Fibroblast of pulmonary artery (primary cell): ENCODE results near the gene GRIN3B.

ENCODE experiments used
- DNase-seq: peaks from one replicate; pipeline ENCODE4 v3.0.0-alpha.2; 2010; ENCODE audit warnings: low read depth
- H3K4me3 ChIP-seq: replicated peaks from 2 replicates; pipeline ENCODE4 v1.5.1; 2011; ENCODE audit warnings: low read depth, mild to moderate bottlenecking, control low read depth, low read length, moderate library complexity
- TF ChIP-seq, protein P1 (sequence below): IDR thresholded peaks from 2 replicates; pipeline ENCODE4 v1.5.1; 2011; ENCODE audit warnings: mild to moderate bottlenecking, control low read depth, low read length, inconsistent platforms; ENCODE audit errors: missing control alignments

GRIN3B gene

GRCh38 chr19:1000095-1000494 is at the start of gene GRIN3B:
Gene GRIN3B, plus strand, starts transcription at chr19:1000419. Its CDS starts 19 bp downstream, at chr19:1000438.
- TF ChIP-seq, protein P1, sequence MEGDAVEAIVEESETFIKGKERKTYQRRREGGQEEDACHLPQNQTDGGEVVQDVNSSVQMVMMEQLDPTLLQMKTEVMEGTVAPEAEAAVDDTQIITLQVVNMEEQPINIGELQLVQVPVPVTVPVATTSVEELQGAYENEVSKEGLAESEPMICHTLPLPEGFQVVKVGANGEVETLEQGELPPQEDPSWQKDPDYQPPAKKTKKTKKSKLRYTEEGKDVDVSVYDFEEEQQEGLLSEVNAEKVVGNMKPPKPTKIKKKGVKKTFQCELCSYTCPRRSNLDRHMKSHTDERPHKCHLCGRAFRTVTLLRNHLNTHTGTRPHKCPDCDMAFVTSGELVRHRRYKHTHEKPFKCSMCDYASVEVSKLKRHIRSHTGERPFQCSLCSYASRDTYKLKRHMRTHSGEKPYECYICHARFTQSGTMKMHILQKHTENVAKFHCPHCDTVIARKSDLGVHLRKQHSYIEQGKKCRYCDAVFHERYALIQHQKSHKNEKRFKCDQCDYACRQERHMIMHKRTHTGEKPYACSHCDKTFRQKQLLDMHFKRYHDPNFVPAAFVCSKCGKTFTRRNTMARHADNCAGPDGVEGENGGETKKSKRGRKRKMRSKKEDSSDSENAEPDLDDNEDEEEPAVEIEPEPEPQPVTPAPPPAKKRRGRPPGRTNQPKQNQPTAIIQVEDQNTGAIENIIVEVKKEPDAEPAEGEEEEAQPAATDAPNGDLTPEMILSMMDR = peak; percentile 43
- H3K4me3 ChIP-seq = no peak within 1 kb of the TSS
- DNase-seq = peak; percentile 51

GRCh38 chr19:952049-952679 is 48.1 kb upstream of the GRIN3B start:
- H3K4me3 ChIP-seq = no peak overlapping the region
- no peak for DNase-seq
- TF ChIP-seq, protein P1 = no peak

DNA sequence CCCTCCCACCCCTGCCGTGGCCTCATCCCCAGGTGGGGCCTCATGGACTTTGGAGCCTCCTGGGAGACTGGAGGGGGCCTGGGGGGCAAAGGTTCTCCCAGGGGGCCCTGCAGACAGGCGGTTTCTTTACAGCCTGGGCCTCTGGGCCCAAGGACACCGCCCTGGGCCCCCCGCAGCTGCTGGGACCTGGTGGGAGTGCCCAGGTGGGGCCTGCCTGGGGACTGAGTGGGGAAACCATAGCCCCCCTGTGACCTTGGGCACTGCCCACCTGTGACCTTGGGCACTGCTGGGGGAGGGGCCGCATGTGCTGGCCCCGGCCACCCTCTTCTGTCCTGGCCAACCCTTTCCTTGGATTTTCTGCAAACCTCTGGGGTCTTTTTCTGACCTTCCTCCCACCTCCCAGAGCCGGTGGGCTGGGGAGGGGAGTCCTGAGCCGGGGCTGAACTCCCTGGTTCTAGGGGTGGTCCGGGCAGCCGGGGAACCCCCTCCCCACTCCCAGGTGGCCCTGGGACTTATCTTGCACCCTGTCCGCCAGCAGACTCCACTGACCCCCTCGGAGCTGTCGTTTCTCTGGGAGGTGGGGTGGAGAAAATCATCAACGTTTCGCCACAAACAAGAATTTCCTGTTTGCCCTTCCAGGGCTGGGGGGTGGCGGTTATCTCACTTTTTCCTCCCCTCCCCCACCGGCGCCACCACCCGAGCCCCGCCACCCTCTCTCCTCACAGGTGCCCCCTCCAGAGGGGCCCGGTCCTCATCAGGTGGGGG is 47.4 kb upstream of the GRIN3B start:
- peak overlapping the region; percentile 7 for H3K4me3 ChIP-seq
- DNase-seq = peak; percentile 40

GRCh38 chr19:953445-954271 is 46.6 kb upstream of the GRIN3B start:
- no peak for DNase-seq
- TF ChIP-seq, protein P1 = no peak
- H3K4me3 ChIP-seq = no peak overlapping the region

More for the DNA sequence above, 47.4 kb upstream of the GRIN3B start:
- TF ChIP-seq, protein P1 = no peak

DNA sequence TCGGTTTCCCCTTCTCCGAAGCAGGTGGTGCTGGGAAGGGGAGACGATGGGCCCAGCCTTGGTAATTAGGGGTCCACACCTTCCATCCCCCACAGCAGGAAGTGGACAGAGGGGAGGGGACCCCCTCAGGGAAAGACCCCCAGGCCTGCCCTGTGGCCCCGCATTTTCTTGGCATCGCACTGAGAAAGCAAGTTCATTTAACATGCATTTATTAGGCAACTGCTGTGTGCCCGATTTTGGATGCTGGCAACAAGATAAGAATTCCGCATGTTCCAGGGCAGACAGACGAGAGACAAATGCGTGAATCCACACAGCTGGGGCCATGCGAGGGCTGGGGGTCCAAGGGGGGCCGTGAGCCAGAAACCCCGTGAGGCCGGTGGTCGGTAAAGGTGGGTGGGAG is 45.9 kb upstream of the GRIN3B start:
- TF ChIP-seq, protein P1 = no peak
- no peak for DNase-seq
- no peak overlapping the region for H3K4me3 ChIP-seq

- no peak overlapping the region for H3K4me3 ChIP-seq
- TF ChIP-seq, protein P1 = no peak
- no peak for DNase-seq
These were observed 45.3 kb upstream of the GRIN3B start for GRCh38 chr19:954672-955494.
